IPS-15b (cell line): ENCODE data around the gene CDCA7.

Experiments
- H3K27me3 ChIP-seq: one replicate; pipeline ENCODE4 v1.6.1; 2013; ENCODE audit warnings: low read length; ENCODE audit not compliant: control insufficient read depth, insufficient read depth
- H3K36me3 ChIP-seq: one replicate; pipeline ENCODE4 v1.6.1; 2013; ENCODE audit warnings: low read length; ENCODE audit not compliant: control insufficient read depth, insufficient read depth
- H3K4me1 ChIP-seq: one replicate; pipeline ENCODE4 v1.6.1; 2013; ENCODE audit warnings: mild to moderate bottlenecking, low read length; ENCODE audit not compliant: control insufficient read depth, insufficient read depth
- H3K4me3 ChIP-seq: one replicate; pipeline ENCODE4 v1.5.1; 2013; ENCODE audit warnings: low read depth, low read length
- H3K9ac ChIP-seq: one replicate; pipeline ENCODE4 v1.6.1; 2013; ENCODE audit warnings: low read depth, mild to moderate bottlenecking, low read length
- H3K9me3 ChIP-seq: one replicate; pipeline ENCODE4 v1.6.1; 2013; ENCODE audit warnings: mild to moderate bottlenecking, low read length; ENCODE audit not compliant: control insufficient read depth, insufficient read depth

Gene CDCA7

GRCh38 chr2:173393186-173393585 lies 38.5 kb downstream of the CDCA7 start:
- H3K36me3 ChIP-seq, result no peaks in the 10 kb centered on the region
- no peaks in the 10 kb centered on the region for H3K9me3 ChIP-seq
- H3K4me1 ChIP-seq, result peaks cover 11% of the 10 kb centered on the region
- H3K27me3 ChIP-seq, result no peaks in the 10 kb centered on the region
- H3K4me3 ChIP-seq, result no peak overlapping the region
- no peak overlapping the region for H3K9ac ChIP-seq

GRCh38 chr2:173393636-173394035 lies 39.0 kb downstream of the CDCA7 start:
- no peaks in the 10 kb centered on the region for H3K36me3 ChIP-seq
- H3K27me3 ChIP-seq, result no peaks in the 10 kb centered on the region
- no peaks in the 10 kb centered on the region for H3K9me3 ChIP-seq
- peaks cover 11% of the 10 kb centered on the region for H3K4me1 ChIP-seq
- H3K9ac ChIP-seq, result no peak overlapping the region
- H3K4me3 ChIP-seq, result no peak overlapping the region

- Histone ChIP-seq H3K4me1 (peaks cover 11% of the 10 kb centered on the region), H3K4me3 (no peak overlapping the region), H3K9me3 (no peaks in the 10 kb centered on the region), H3K27me3 (no peaks in the 10 kb centered on the region), H3K9ac (no peak overlapping the region), H3K36me3 (no peaks in the 10 kb centered on the region)
Observed at GRCh38 chr2:173394091-173394974, 39.7 kb downstream of the CDCA7 start.

GRCh38 chr2:173395567-173396351 lies 41.1 kb downstream of the CDCA7 start:
- peaks cover 20% of the 10 kb centered on the region for H3K4me1 ChIP-seq

GRCh38 chr2:173397539-173397938 lies 42.9 kb downstream of the CDCA7 start:
- H3K27me3 ChIP-seq, result no peaks in the 10 kb centered on the region
- no peak overlapping the region for H3K4me3 ChIP-seq
- H3K9ac ChIP-seq, result no peak overlapping the region
- H3K9me3 ChIP-seq, result no peaks in the 10 kb centered on the region
- H3K36me3 ChIP-seq, result no peaks in the 10 kb centered on the region
- H3K4me1 ChIP-seq, result peaks cover 24% of the 10 kb centered on the region

More at GRCh38 chr2:173395567-173396351, 41.1 kb downstream of the CDCA7 start:
- no peak overlapping the region for H3K9ac ChIP-seq
- no peaks in the 10 kb centered on the region for H3K27me3 ChIP-seq
- H3K9me3 ChIP-seq, result no peaks in the 10 kb centered on the region
- no peaks in the 10 kb centered on the region for H3K36me3 ChIP-seq
- no peak overlapping the region for H3K4me3 ChIP-seq

- Histone ChIP-seq H3K36me3 (no peaks in the 10 kb centered on the region), H3K4me1 (peaks cover 22% of the 10 kb centered on the region), H3K4me3 (no peak overlapping the region), H3K27me3 (no peaks in the 10 kb centered on the region), H3K9me3 (no peaks in the 10 kb centered on the region), H3K9ac (no peak overlapping the region)
Observed at GRCh38 chr2:173399229-173399628, 44.6 kb downstream of the CDCA7 start.

- H3K9ac ChIP-seq, result no peak overlapping the region
- H3K27me3 ChIP-seq, result no peaks in the 10 kb centered on the region
- H3K4me3 ChIP-seq, result no peak overlapping the region
- H3K36me3 ChIP-seq, result no peaks in the 10 kb centered on the region
- no peaks in the 10 kb centered on the region for H3K9me3 ChIP-seq
- peaks cover 13% of the 10 kb centered on the region for H3K4me1 ChIP-seq
Observed at GRCh38 chr2:173400760-173401159, 46.1 kb downstream of the CDCA7 start.

- no peaks in the 10 kb centered on the region for H3K27me3 ChIP-seq
- H3K9me3 ChIP-seq, result no peaks in the 10 kb centered on the region
- H3K4me1 ChIP-seq, result peaks cover 13% of the 10 kb centered on the region
- no peaks in the 10 kb centered on the region for H3K36me3 ChIP-seq
- H3K4me3 ChIP-seq, result peak overlapping the region; percentile 54
- no peak overlapping the region for H3K9ac ChIP-seq
Observed at GRCh38 chr2:173401716-173402326, 47.1 kb downstream of the CDCA7 start.

- H3K4me3 ChIP-seq, result peak overlapping the region; percentile 54
- no peaks in the 10 kb centered on the region for H3K9me3 ChIP-seq
- H3K27me3 ChIP-seq, result no peaks in the 10 kb centered on the region
- no peak overlapping the region for H3K9ac ChIP-seq
- peaks cover 13% of the 10 kb centered on the region for H3K4me1 ChIP-seq
- no peaks in the 10 kb centered on the region for H3K36me3 ChIP-seq
Observed at GRCh38 chr2:173402405-173402974, 47.8 kb downstream of the CDCA7 start.

- Histone ChIP-seq H3K4me1 (peaks cover 11% of the 10 kb centered on the region), H3K27me3 (no peaks in the 10 kb centered on the region), H3K9ac (no peak overlapping the region), H3K36me3 (no peaks in the 10 kb centered on the region), H3K9me3 (no peaks in the 10 kb centered on the region), H3K4me3 (no peak overlapping the region)
Observed at GRCh38 chr2:173404841-173405750, 50.4 kb downstream of the CDCA7 start.

- H3K4me1 ChIP-seq, result no peaks in the 10 kb centered on the region
- H3K36me3 ChIP-seq, result no peaks in the 10 kb centered on the region
- no peaks in the 10 kb centered on the region for H3K9me3 ChIP-seq
- no peaks in the 10 kb centered on the region for H3K27me3 ChIP-seq
- no peak overlapping the region for H3K9ac ChIP-seq
- H3K4me3 ChIP-seq, result no peak overlapping the region
Observed at GRCh38 chr2:173407176-173407575, 52.5 kb downstream of the CDCA7 start.
